Effector memory CD8-positive, alpha-beta T cell (primary cell): ENCODE data around the gene ARPC2.

Experiments used
- ATAC-seq: fragments of 150-1000 bp; cut with Tn5 transposase; replicated peaks from 2 replicates; pipeline ENCODE4 v1.10.0; 2021; ENCODE audit warnings: mild to moderate bottlenecking, moderate library complexity
- DNase-seq, 3 experiments: peaks; one replicate each; pipeline ENCODE4 v3.0.0; 2021
- H3K27ac Mint-ChIP-seq, 2 donors: one replicate each; pipeline ENCODE4 v1.8.0; 2022; ENCODE audit warnings: mild to moderate bottlenecking in 2 of 2, mixed read lengths in 2 of 2, moderate library complexity in 2 of 2
- H3K27me3 Mint-ChIP-seq, 2 donors: one replicate each; pipeline ENCODE4 v1.8.0; 2022; ENCODE audit warnings: mixed read lengths in 2 of 2
- H3K36me3 Mint-ChIP-seq: one replicate; pipeline ENCODE4 v1.8.0; 2022; ENCODE audit warnings: mild to moderate bottlenecking, moderate library complexity, mixed read lengths; ENCODE audit not compliant: insufficient read depth
- H3K4me1 Mint-ChIP-seq, 2 donors: one replicate each; pipeline ENCODE4 v1.8.0; 2022; ENCODE audit warnings: low read depth in 2 of 2, mixed read lengths in 2 of 2
- H3K4me3 Mint-ChIP-seq, 2 donors: one replicate each; pipeline ENCODE4 v1.8.0; 2022; ENCODE audit warnings: mild to moderate bottlenecking in 2 of 2, mixed read lengths in 2 of 2, moderate library complexity in 2 of 2
- H3K9me3 Mint-ChIP-seq, 2 donors: one replicate each; pipeline ENCODE4 v1.8.0; 2022; ENCODE audit warnings: mixed read lengths in 2 of 2

The ARPC2 gene

GRCh38 chr2:218284106-218284811 is 67.3 kb downstream of the ARPC2 start:
- Mint-ChIP-seq H3K27me3 (no peaks in the 10 kb centered on the region), H3K9me3 (no peaks in the 10 kb centered on the region), H3K27ac (peak overlapping the region; percentile 99), H3K4me1 (peaks cover 63 to 74% of the 10 kb centered on the region in 2 donors), H3K4me3 (peak overlapping the region; percentile 91), H3K36me3 (peaks cover 53% of the 10 kb centered on the region)
- DNase-seq (peak; percentile 54 to 59 (median 58)), ATAC-seq (peak; percentile 39)

- Mint-ChIP-seq H3K9me3 (no peaks in the 10 kb centered on the region), H3K27ac (peak overlapping the region; percentile 99), H3K4me3 (peak overlapping the region; percentile 91), H3K4me1 (peaks cover 64 to 77% of the 10 kb centered on the region in 2 donors), H3K36me3 (peaks cover 44% of the 10 kb centered on the region), H3K27me3 (no peaks in the 10 kb centered on the region)
- peak; percentile 20 to 48 (median 33) for DNase-seq
- peak; percentile 14 for ATAC-seq
These were observed 68.6 kb downstream of the ARPC2 start for GRCh38 chr2:218285604-218286003.

- peak; percentile 70 for ATAC-seq
- H3K27ac Mint-ChIP-seq: peak overlapping the region; percentile 99
- H3K4me3 Mint-ChIP-seq: peak overlapping the region; percentile 91
- no peaks in the 10 kb centered on the region for H3K27me3 Mint-ChIP-seq
- H3K36me3 Mint-ChIP-seq: peaks cover 37% of the 10 kb centered on the region
- H3K4me1 Mint-ChIP-seq: peaks cover 76 to 89% of the 10 kb centered on the region in 2 donors
- H3K9me3 Mint-ChIP-seq: no peaks in the 10 kb centered on the region
- peak; percentile 77 to 85 (median 80) for DNase-seq
These were observed 69.8 kb downstream of the ARPC2 start for GRCh38 chr2:218286570-218287459.

GRCh38 chr2:218289639-218290315 is 72.8 kb downstream of the ARPC2 start:
- Mint-ChIP-seq H3K9me3 (no peaks in the 10 kb centered on the region), H3K4me1 (peaks cover 70 to 74% of the 10 kb centered on the region in 2 donors), H3K4me3 (peak overlapping the region; percentile 88 to 89), H3K36me3 (peaks cover 26% of the 10 kb centered on the region), H3K27ac (peak overlapping the region; percentile 99), H3K27me3 (no peaks in the 10 kb centered on the region)
- ATAC-seq: no peak
- no peak for DNase-seq

- Mint-ChIP-seq H3K27me3 (no peaks in the 10 kb centered on the region), H3K27ac (peak overlapping the region; percentile 99), H3K4me3 (peak overlapping the region; percentile 88 to 89), H3K36me3 (peaks cover 21% of the 10 kb centered on the region), H3K9me3 (no peaks in the 10 kb centered on the region), H3K4me1 (peaks cover 62 to 69% of the 10 kb centered on the region in 2 donors)
- ATAC-seq (peak; percentile 22), DNase-seq (peak; percentile 35 to 49 (median 39))
These were observed 73.6 kb downstream of the ARPC2 start for GRCh38 chr2:218290316-218291261.

- ATAC-seq (no peak), DNase-seq (no peak)
- Mint-ChIP-seq H3K4me3 (peak overlapping the region; percentile 88 to 89), H3K4me1 (peaks cover 53 to 60% of the 10 kb centered on the region in 2 donors), H3K9me3 (no peaks in the 10 kb centered on the region), H3K27ac (peak overlapping the region; percentile 99), H3K36me3 (peaks cover 14% of the 10 kb centered on the region), H3K27me3 (no peaks in the 10 kb centered on the region)
These were observed 74.5 kb downstream of the ARPC2 start for GRCh38 chr2:218291318-218292047.

GRCh38 chr2:218292048-218293014 is 75.3 kb downstream of the ARPC2 start, which contains the start of gene TMBIM1:
Gene TMBIM1, minus strand, starts transcription at chr2:218292503. Its CDS starts 10,362 bp downstream, at chr2:218282141.
- no peaks in the 10 kb centered on the region for H3K9me3 Mint-ChIP-seq
- DNase-seq (peak; percentile 78 to 84 (median 83)), ATAC-seq (peak; percentile 89)
- H3K4me1 Mint-ChIP-seq: peaks cover 45 to 51% of the 10 kb centered on the region in 2 donors
- H3K4me3 Mint-ChIP-seq: peak within 1 kb of the TSS; percentile 88 to 89
- H3K27me3 Mint-ChIP-seq: no peaks in the 10 kb centered on the region
- H3K36me3 Mint-ChIP-seq: peaks cover 5% of the 10 kb centered on the region
- H3K27ac Mint-ChIP-seq: peak within 1 kb of the TSS; percentile 99

- no peak for DNase-seq
- ATAC-seq: no peak
- Mint-ChIP-seq H3K27me3 (no peaks in the 10 kb centered on the region), H3K4me3 (peak overlapping the region in 1 of 2 donors; percentile 42), H3K9me3 (no peaks in the 10 kb centered on the region), H3K4me1 (peaks cover 34 to 40% of the 10 kb centered on the region in 2 donors), H3K27ac (peak overlapping the region in 1 of 2 donors; percentile 99), H3K36me3 (peaks cover 5% of the 10 kb centered on the region)
These were observed 76.9 kb downstream of the ARPC2 start for GRCh38 chr2:218293715-218294429.

GRCh38 chr2:218294430-218295022 is 77.5 kb downstream of the ARPC2 start:
- Mint-ChIP-seq H3K9me3 (no peaks in the 10 kb centered on the region), H3K27ac (peak overlapping the region in 1 of 2 donors; percentile 99), H3K4me1 (peaks cover 30 to 34% of the 10 kb centered on the region in 2 donors), H3K36me3 (peaks cover 6% of the 10 kb centered on the region), H3K4me3 (no peak overlapping the region), H3K27me3 (no peaks in the 10 kb centered on the region)
- no peak for DNase-seq
- ATAC-seq: no peak

GRCh38 chr2:218295029-218295428 is 78.0 kb downstream of the ARPC2 start:
- no peak for ATAC-seq
- Mint-ChIP-seq H3K4me3 (no peak overlapping the region), H3K4me1 (peaks cover 25 to 29% of the 10 kb centered on the region in 2 donors), H3K27me3 (no peaks in the 10 kb centered on the region), H3K27ac (peak overlapping the region in 1 of 2 donors; percentile 38), H3K9me3 (no peaks in the 10 kb centered on the region), H3K36me3 (peaks cover 6% of the 10 kb centered on the region)
- no peak for DNase-seq
